H9 (cell line): ENCODE measurements around the gene RPGR. TPM values are rescaled to one million over a fixed set of nuclear protein-coding genes. Genes with fewer than 3 reads are reported as not detected.

ENCODE experiments used
- DNase-seq: peaks from one replicate; pipeline ENCODE4 v3.0.0-alpha.2; 2017
- H2AFZ ChIP-seq: one replicate; pipeline ENCODE4 v1.6.1; 2013; ENCODE audit warnings: mild to moderate bottlenecking, low read length, control low read depth, moderate library complexity
- H2AK5ac ChIP-seq: 2 replicates; pipeline ENCODE4 v1.6.1; 2013; ENCODE audit warnings: low read length, control low read depth, mixed read lengths; ENCODE audit not compliant: insufficient read length
- H2BK120ac ChIP-seq: one replicate; pipeline ENCODE4 v1.6.1; 2013; ENCODE audit warnings: low read depth, mild to moderate bottlenecking, low read length, control low read depth, inconsistent platforms; ENCODE audit not compliant: poor library complexity, severe bottlenecking
- H2BK12ac ChIP-seq: 2 replicates; pipeline ENCODE4 v1.6.1; 2013; ENCODE audit warnings: low read length, control low read depth, mixed read lengths, low read depth; ENCODE audit not compliant: insufficient read length
- H2BK15ac ChIP-seq: 2 replicates; pipeline ENCODE4 v1.6.1; 2013; ENCODE audit warnings: low read depth, low read length, control low read depth
- H2BK20ac ChIP-seq: one replicate; pipeline ENCODE4 v1.6.1; 2013; ENCODE audit warnings: low read depth, mild to moderate bottlenecking, low read length, control low read depth, inconsistent platforms; ENCODE audit not compliant: poor library complexity, severe bottlenecking
- H2BK5ac ChIP-seq: 2 replicates; pipeline ENCODE4 v1.6.1; 2013; ENCODE audit warnings: low read length, control low read depth, mixed read lengths; ENCODE audit not compliant: insufficient read length
- H3K14ac ChIP-seq: 2 replicates; pipeline ENCODE4 v1.6.1; 2013; ENCODE audit warnings: low read length, control low read depth; ENCODE audit not compliant: insufficient read depth
- H3K18ac ChIP-seq: 2 replicates; pipeline ENCODE4 v1.6.1; 2013; ENCODE audit warnings: low read depth, mild to moderate bottlenecking, mixed read lengths, low read length, control low read depth; ENCODE audit not compliant: insufficient read length
- H3K23ac ChIP-seq: 2 replicates; pipeline ENCODE4 v1.6.1; 2013; ENCODE audit warnings: low read length, control low read depth, mixed read lengths, low read depth; ENCODE audit not compliant: insufficient read length
- H3K23me2 ChIP-seq: 2 replicates; pipeline ENCODE4 v1.6.1; 2013; ENCODE audit warnings: low read depth, mild to moderate bottlenecking, mixed read lengths, low read length, control low read depth; ENCODE audit not compliant: insufficient read length, poor library complexity, severe bottlenecking
- H3K27ac ChIP-seq: 2 replicates; pipeline ENCODE4 v1.5.1; 2013; ENCODE audit warnings: low read length, control low read depth, mixed read lengths, low read depth; ENCODE audit not compliant: insufficient read length
- H3K27me3 ChIP-seq: 2 replicates; pipeline ENCODE4 v1.6.1; 2013; ENCODE audit warnings: low read length, control low read depth, inconsistent platforms; ENCODE audit not compliant: insufficient read depth
- H3K4ac ChIP-seq: 2 replicates; pipeline ENCODE4 v1.6.1; 2013; ENCODE audit warnings: low read depth, mild to moderate bottlenecking, control low read depth, inconsistent platforms, low read length, moderate library complexity
- H3K4me1 ChIP-seq: 2 replicates; pipeline ENCODE4 v1.6.1; 2013; ENCODE audit warnings: low read length, control low read depth, inconsistent platforms; ENCODE audit not compliant: insufficient read depth
- H3K4me2 ChIP-seq: 2 replicates; pipeline ENCODE4 v1.6.1; 2013; ENCODE audit warnings: low read length, control low read depth, mixed read lengths; ENCODE audit not compliant: insufficient read length, insufficient read depth
- H3K56ac ChIP-seq: 2 replicates; pipeline ENCODE4 v1.6.1; 2013; ENCODE audit warnings: low read depth, mild to moderate bottlenecking, mixed read lengths, low read length, control low read depth; ENCODE audit not compliant: insufficient read length
- H3K79me1 ChIP-seq: 2 replicates; pipeline ENCODE4 v1.6.1; 2013; ENCODE audit warnings: low read depth, mild to moderate bottlenecking, moderate library complexity, low read length, control low read depth, inconsistent platforms; ENCODE audit not compliant: insufficient read depth, poor library complexity, severe bottlenecking
- H3K79me2 ChIP-seq: 2 replicates; pipeline ENCODE4 v1.6.1; 2013; ENCODE audit warnings: low read length, control low read depth, inconsistent platforms; ENCODE audit not compliant: insufficient read depth
- H3K9ac ChIP-seq: 2 replicates; pipeline ENCODE4 v1.6.1; 2013; ENCODE audit warnings: low read length, control low read depth, mixed read lengths; ENCODE audit not compliant: insufficient read length; ENCODE audit errors: extremely low read depth
- H3K9me3 ChIP-seq: one replicate; pipeline ENCODE4 v1.6.1; 2013; ENCODE audit warnings: low read depth, low read length, inconsistent platforms; ENCODE audit not compliant: control insufficient read depth
- H3T11ph ChIP-seq: one replicate; pipeline ENCODE4 v1.6.1; 2013; ENCODE audit warnings: mild to moderate bottlenecking, low read length, control low read depth, inconsistent platforms
- H4K20me1 ChIP-seq: one replicate; pipeline ENCODE4 v1.6.1; 2013; ENCODE audit not compliant: control insufficient read depth, insufficient read length, insufficient read depth
- H4K5ac ChIP-seq: 2 replicates; pipeline ENCODE4 v1.6.1; 2013; ENCODE audit warnings: low read depth, mild to moderate bottlenecking, mixed read lengths, low read length, control low read depth; ENCODE audit not compliant: insufficient read length
- H4K8ac ChIP-seq: replicated peaks from 2 replicates; pipeline ENCODE4 v1.6.1; 2013; ENCODE audit warnings: low read length, control low read depth, mixed read lengths, low read depth; ENCODE audit not compliant: insufficient read length
- H4K91ac ChIP-seq: 2 replicates; pipeline ENCODE4 v1.6.1; 2013; ENCODE audit warnings: low read depth, mild to moderate bottlenecking, moderate library complexity, mixed read lengths, low read length, control low read depth; ENCODE audit not compliant: insufficient read length
- H3K27ac Mint-ChIP-seq, 3 experiments: 2 replicates in 2 of 3; 3 replicates in 1 of 3; pipeline ENCODE4 v1.8.0; 2020 to 2021; ENCODE audit warnings: mixed read lengths in 3 of 3, mild to moderate bottlenecking in 1 of 3, moderate library complexity in 1 of 3
- H3K27me3 Mint-ChIP-seq: 2 replicates; pipeline ENCODE4 v1.8.0; 2021; ENCODE audit warnings: low read depth, mild to moderate bottlenecking, moderate library complexity, mixed read lengths
- H3K36me3 Mint-ChIP-seq, 3 experiments: 2 replicates in 2 of 3; 3 replicates in 1 of 3; pipeline ENCODE4 v1.8.0; 2020 to 2021; ENCODE audit warnings: low read depth in 3 of 3, mixed read lengths in 3 of 3; ENCODE audit not compliant: insufficient read depth in 1 of 3
- H3K4me1 Mint-ChIP-seq, 2 experiments: 2 replicates each; pipeline ENCODE4 v1.8.0; 2020; ENCODE audit warnings: mixed read lengths in 2 of 2
- H3K4me3 Mint-ChIP-seq, 2 experiments: 2 replicates in 1 of 2; 3 replicates in 1 of 2; pipeline ENCODE4 v1.8.0; 2020 to 2021; ENCODE audit warnings: mild to moderate bottlenecking in 2 of 2, mixed read lengths in 2 of 2, moderate library complexity in 1 of 2
- H3K9me3 Mint-ChIP-seq, 2 experiments: 2 replicates in 1 of 2; 3 replicates in 1 of 2; pipeline ENCODE4 v1.8.0; 2020; ENCODE audit warnings: mild to moderate bottlenecking in 2 of 2, mixed read lengths in 2 of 2, moderate library complexity in 1 of 2
- CTCF ChIP-seq: fragments of 200-600 bp; sonication (generic); conservative IDR thresholded peaks from 3 replicates; pipeline ENCODE4 v1.8.0; 2021; ENCODE audit warnings: antibody characterized with exemption, mild to moderate bottlenecking
- WGBS: extraction: QIAGEN DNeasy Blood & Tissue Kit; methylation state at CpG from one replicate; pipeline ENCODE4 v1.1.7; 2013; ENCODE audit warnings: missing lambda C conversion rate, low lambda C conversion rate, mixed read lengths; ENCODE audit not compliant: insufficient read length; ENCODE audit errors: extremely low coverage; 5-methylcytosine and 5-hydroxymethylcytosine counted together
- total RNA-seq: library from RNA; stranded (reverse); gene quantifications from 2 replicates; pipeline ENCODE4 v1.2.1, GENCODE V29; 2021

Gene RPGR
- total RNA-seq, 1 experiment from 2014 or later, result 7.3 TPM

GRCh38 chrX:38326086-38326485 lies 1.2 kb downstream of the RPGR start:
- no peak for TF ChIP-seq CTCF
- Histone ChIP-seq H4K20me1 (no peaks in the 10 kb centered on the region), H4K5ac (no peak overlapping the region), H3K14ac (no peak overlapping the region), H3K79me2 (no peaks in the 10 kb centered on the region), H3T11ph (no peak overlapping the region), H4K91ac (no peak overlapping the region), H2BK5ac (no peak overlapping the region), H2AFZ (no peak overlapping the region), H2BK12ac (no peak overlapping the region), H3K18ac (no peak overlapping the region), H3K4ac (no peak overlapping the region), H2AK5ac (no peak overlapping the region), H3K23me2 (no peaks in the 10 kb centered on the region), H3K23ac (no peak overlapping the region), H4K8ac (no peak overlapping the region), H3K27me3 (no peaks in the 10 kb centered on the region), H3K56ac (no peak overlapping the region), H2BK15ac (no peak overlapping the region), H3K4me1 (no peaks in the 10 kb centered on the region), H3K79me1 (no peaks in the 10 kb centered on the region), H3K27ac (no peak overlapping the region), H3K9ac (peak overlapping the region; percentile 2), H2BK120ac (no peak overlapping the region), H2BK20ac (no peak overlapping the region), H3K9me3 (no peaks in the 10 kb centered on the region), H3K4me2 (peak overlapping the region; percentile 36)
- no CpG with 5 or more reads among the region's 3 CpGs for WGBS
- Mint-ChIP-seq H3K4me3 (peak overlapping the region; percentile 84 to 91), H3K27me3 (no peaks in the 10 kb centered on the region), H3K27ac (no peak overlapping the region), H3K9me3 (peaks cover 51% of the 10 kb centered on the region in 2 experiments), H3K4me1 (peaks cover 3 to 8% of the 10 kb centered on the region in 2 experiments; a peak in 2 of 4 replicates), H3K36me3 (peaks cover 0 to 2% (median 2%) of the 10 kb centered on the region in 3 experiments; a peak in 3 of 7 replicates)
- no peak for DNase-seq
